SIG-M5 (cell line): ENCODE data around the gene SLC43A2.

Experiments
- DNase-seq: peaks from one replicate; lab custom pipeline; 2025; lab: John Stamatoyannopoulos, UW

Gene SLC43A2

GRCh38 chr17:1623057-1623630, 5.5 kb downstream of the SLC43A2 start:
- no peak for DNase-seq

GRCh38 chr17:1621273-1621954, 7.2 kb downstream of the SLC43A2 start:
- no peak for DNase-seq

GRCh38 chr17:1620486-1620885, 8.1 kb downstream of the SLC43A2 start:
- DNase-seq = no peak

GRCh38 chr17:1617620-1618174, 10.9 kb downstream of the SLC43A2 start:
- DNase-seq = no peak

- DNase-seq = no peak
These were observed 12.5 kb downstream of the SLC43A2 start for GRCh38 chr17:1616101-1616500.

- no peak for DNase-seq
These were observed 16.2 kb downstream of the SLC43A2 start for GRCh38 chr17:1612400-1612799.

- DNase-seq = peak; percentile 18
These were observed 16.9 kb downstream of the SLC43A2 start for GRCh38 chr17:1611715-1612114.

GRCh38 chr17:1608676-1609075, 20.0 kb downstream of the SLC43A2 start:
- DNase-seq = no peak

GRCh38 chr17:1607971-1608320, 20.7 kb downstream of the SLC43A2 start:
- no peak for DNase-seq

- no peak for DNase-seq
These were observed 22.2 kb downstream of the SLC43A2 start for GRCh38 chr17:1606352-1606985.

GRCh38 chr17:1605681-1606351, 22.8 kb downstream of the SLC43A2 start:
- DNase-seq = no peak

- DNase-seq = no peak
These were observed 23.7 kb downstream of the SLC43A2 start for GRCh38 chr17:1604831-1605528.

GRCh38 chr17:1601571-1601970, 27.1 kb downstream of the SLC43A2 start:
- no peak for DNase-seq

GRCh38 chr17:1598399-1599095, 30.1 kb downstream of the SLC43A2 start:
- no peak for DNase-seq

- no peak for DNase-seq
These were observed 30.7 kb downstream of the SLC43A2 start for GRCh38 chr17:1597861-1598342.

GRCh38 chr17:1593630-1593931, 35.1 kb downstream of the SLC43A2 start:
- DNase-seq = no peak

GRCh38 chr17:1592751-1593629, 35.6 kb downstream of the SLC43A2 start:
- DNase-seq = no peak

- no peak for DNase-seq
These were observed 37.1 kb downstream of the SLC43A2 start for GRCh38 chr17:1591474-1592090.

GRCh38 chr17:1590747-1591473, 37.7 kb downstream of the SLC43A2 start:
- no peak for DNase-seq
